WERI-Rb-1 (cell line): ENCODE results near the gene KRTAP6-3.

Experiments used
- DNase-seq: peaks from one replicate; pipeline ENCODE4 v3.0.0-alpha.2; 2020
- H3K27ac ChIP-seq: fragments of 250-450 bp; sonication (Bioruptor Pico); 2 replicates; pipeline ENCODE4 v1.5.1; 2020; ENCODE audit warnings: mild to moderate bottlenecking, moderate library complexity
- H3K27me3 ChIP-seq: fragments of 250-450 bp; sonication (Bioruptor Pico); 2 replicates; pipeline ENCODE4 v1.5.1; 2021; ENCODE audit warnings: mild to moderate bottlenecking, low read depth, moderate library complexity; ENCODE audit not compliant: insufficient read depth, severe bottlenecking
- H3K36me3 ChIP-seq: fragments of 250-450 bp; sonication (Bioruptor Pico); 2 replicates; pipeline ENCODE4 v1.5.1; 2020; ENCODE audit warnings: mild to moderate bottlenecking, moderate library complexity
- H3K4me3 ChIP-seq: 2 replicates; pipeline ENCODE4 v1.5.1; 2011; ENCODE audit warnings: low read depth, mild to moderate bottlenecking, control low read depth, low read length
- H3K9me3 ChIP-seq: fragments of 250-450 bp; sonication (Bioruptor Pico); 2 replicates; pipeline ENCODE4 v1.5.1; 2021; ENCODE audit warnings: mild to moderate bottlenecking, moderate library complexity; ENCODE audit not compliant: severe bottlenecking
- TF ChIP-seq, protein P1 (sequence below): IDR thresholded peaks from 2 replicates; pipeline ENCODE4 v1.5.1; 2011; ENCODE audit warnings: low read depth, mild to moderate bottlenecking, control low read depth, inconsistent platforms, low read length

KRTAP6-3 gene

DNA sequence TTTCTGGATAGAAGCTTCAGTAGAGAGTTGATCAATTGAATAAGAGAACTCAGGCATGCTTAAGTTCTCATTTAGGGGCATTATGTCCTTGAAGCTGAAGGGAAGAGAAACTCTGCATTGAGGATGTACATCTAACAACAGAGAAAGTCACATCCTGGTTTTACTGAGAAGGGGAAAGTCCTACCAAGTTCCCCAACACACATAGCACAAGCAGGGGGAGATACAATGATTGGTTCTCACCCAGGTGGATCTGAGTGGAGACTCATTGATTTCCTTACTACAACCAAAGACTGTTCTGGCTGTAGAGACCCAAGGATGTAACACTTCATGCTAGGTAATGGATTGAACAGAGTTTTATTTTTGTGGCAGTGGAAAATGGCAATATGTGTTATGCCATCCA lies 23.0 kb downstream of the KRTAP6-3 start:
- TF ChIP-seq, protein P1, sequence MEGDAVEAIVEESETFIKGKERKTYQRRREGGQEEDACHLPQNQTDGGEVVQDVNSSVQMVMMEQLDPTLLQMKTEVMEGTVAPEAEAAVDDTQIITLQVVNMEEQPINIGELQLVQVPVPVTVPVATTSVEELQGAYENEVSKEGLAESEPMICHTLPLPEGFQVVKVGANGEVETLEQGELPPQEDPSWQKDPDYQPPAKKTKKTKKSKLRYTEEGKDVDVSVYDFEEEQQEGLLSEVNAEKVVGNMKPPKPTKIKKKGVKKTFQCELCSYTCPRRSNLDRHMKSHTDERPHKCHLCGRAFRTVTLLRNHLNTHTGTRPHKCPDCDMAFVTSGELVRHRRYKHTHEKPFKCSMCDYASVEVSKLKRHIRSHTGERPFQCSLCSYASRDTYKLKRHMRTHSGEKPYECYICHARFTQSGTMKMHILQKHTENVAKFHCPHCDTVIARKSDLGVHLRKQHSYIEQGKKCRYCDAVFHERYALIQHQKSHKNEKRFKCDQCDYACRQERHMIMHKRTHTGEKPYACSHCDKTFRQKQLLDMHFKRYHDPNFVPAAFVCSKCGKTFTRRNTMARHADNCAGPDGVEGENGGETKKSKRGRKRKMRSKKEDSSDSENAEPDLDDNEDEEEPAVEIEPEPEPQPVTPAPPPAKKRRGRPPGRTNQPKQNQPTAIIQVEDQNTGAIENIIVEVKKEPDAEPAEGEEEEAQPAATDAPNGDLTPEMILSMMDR: no peak
- H3K36me3 ChIP-seq: no peaks in the 10 kb centered on the region
- no peak overlapping the region for H3K27ac ChIP-seq
- no peak overlapping the region for H3K4me3 ChIP-seq
- DNase-seq: no peak
- H3K9me3 ChIP-seq: no peaks in the 10 kb centered on the region
- H3K27me3 ChIP-seq: peaks cover 58% of the 10 kb centered on the region

DNA sequence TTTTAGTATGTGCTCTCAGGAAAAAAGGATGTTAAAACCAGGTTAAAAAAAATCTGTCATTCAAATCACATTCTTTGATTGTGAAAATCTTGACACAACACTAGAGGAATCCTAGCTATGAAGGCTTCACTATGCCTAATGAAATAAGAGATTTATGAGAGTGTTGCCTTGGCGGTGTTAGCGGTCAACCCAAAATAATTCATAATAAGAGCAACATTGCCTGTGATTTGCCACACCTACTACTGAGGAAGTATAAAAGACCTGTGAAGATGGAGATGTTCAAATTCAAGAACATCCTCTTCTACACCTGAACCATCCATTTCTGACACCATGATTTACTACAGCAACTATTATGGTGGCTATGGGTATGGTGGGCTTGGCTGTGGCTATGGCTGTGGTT lies 23.9 kb downstream of the KRTAP6-3 start, which contains the start of gene KRTAP20-1:
Gene KRTAP20-1, plus strand, starts transcription at position 301 of the 400 bp plus-strand sequence. Its CDS starts 30 bp downstream, at position 331.
- no peaks in the 10 kb centered on the region for H3K36me3 ChIP-seq
- no peaks in the 10 kb centered on the region for H3K9me3 ChIP-seq
- peaks cover 61% of the 10 kb centered on the region for H3K27me3 ChIP-seq
- H3K27ac ChIP-seq: no peak within 1 kb of the TSS
- H3K4me3 ChIP-seq: no peak within 1 kb of the TSS
- TF ChIP-seq, protein P1: no peak
- no peak for DNase-seq

DNA sequence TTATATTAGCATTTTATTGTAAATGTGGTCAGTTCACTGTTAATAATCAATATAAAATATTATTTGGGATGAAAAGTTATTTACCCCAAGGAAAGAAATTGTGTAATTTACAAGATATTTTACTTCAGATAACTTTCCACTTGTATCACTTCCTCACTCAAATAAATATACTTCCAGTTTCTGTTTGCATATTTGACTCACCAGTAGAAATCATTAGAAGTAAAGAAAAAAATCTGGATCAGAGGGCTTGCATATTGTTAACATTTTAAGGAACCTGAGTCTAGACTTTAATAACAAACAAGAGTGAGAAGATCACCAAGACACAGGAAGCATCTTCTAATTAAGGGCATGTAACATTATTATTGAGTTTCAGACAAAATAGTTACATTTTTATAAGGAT lies 27.8 kb downstream of the KRTAP6-3 start:
- Histone ChIP-seq H3K27me3 (peaks cover 71% of the 10 kb centered on the region), H3K36me3 (no peaks in the 10 kb centered on the region), H3K27ac (no peak overlapping the region), H3K9me3 (no peaks in the 10 kb centered on the region), H3K4me3 (no peak overlapping the region)
- no peak for DNase-seq
- TF ChIP-seq, protein P1: no peak

DNA sequence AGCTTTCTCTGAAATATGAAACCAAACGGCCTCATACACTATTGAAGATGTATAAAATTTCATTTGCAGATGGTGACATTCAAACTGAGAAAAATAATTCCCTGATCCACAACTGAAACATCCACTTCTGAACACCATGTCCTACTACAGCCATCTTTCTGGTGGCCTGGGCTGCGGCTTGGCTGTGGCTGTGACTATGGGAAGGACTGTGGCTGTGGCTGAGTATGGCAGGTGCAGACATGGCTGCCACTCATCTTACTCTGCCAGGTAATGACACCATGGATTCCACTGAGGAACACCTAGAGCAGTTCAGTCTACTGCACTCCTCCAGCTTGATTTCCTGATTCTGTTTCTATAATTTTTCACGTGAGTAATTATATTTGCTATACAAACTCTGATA lies 28.3 kb downstream of the KRTAP6-3 start, which contains the start of gene KRTAP20-4:
Gene KRTAP20-4, plus strand, starts transcription at position 106 of the 400 bp plus-strand sequence.
- Histone ChIP-seq H3K4me3 (no peak within 1 kb of the TSS), H3K27me3 (peaks cover 75% of the 10 kb centered on the region), H3K27ac (no peak within 1 kb of the TSS), H3K36me3 (no peaks in the 10 kb centered on the region), H3K9me3 (no peaks in the 10 kb centered on the region)
- no peak for DNase-seq
- TF ChIP-seq, protein P1: no peak

DNA sequence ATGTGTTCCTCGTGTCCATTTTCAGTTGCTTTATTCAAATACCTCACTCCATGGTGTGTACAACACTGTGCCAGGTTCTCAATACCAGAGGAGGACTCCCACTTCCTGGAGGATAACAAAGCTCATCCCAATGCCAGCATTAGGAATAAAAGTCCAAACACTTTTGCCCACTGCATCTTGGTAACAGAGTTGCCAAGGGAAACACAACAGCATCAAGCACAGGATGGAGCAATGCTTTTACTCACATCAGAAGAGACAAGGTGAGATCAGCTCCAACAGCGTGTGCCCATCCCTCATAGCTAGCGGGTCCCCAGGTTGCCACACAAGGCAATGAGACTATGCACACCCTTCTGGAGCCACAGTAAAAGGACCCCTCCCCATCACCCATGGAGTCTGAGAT lies 31.1 kb downstream of the KRTAP6-3 start:
- DNase-seq: no peak
- no peaks in the 10 kb centered on the region for H3K36me3 ChIP-seq
- H3K4me3 ChIP-seq: no peak overlapping the region
- peaks cover 87% of the 10 kb centered on the region for H3K27me3 ChIP-seq
- TF ChIP-seq, protein P1: no peak
- H3K27ac ChIP-seq: no peak overlapping the region
- no peaks in the 10 kb centered on the region for H3K9me3 ChIP-seq
